Measurements from ENCODE around the gene SLC35F6.
A peak's percentile ranks its signal among the peaks of the same experiment; 100 is the strongest.
"Not testable (repeated sequence)": the region's sequence is repeated elsewhere in the genome, so short reads cannot be mapped to it uniquely, and the experiment has no call there.

The SLC35F6 gene

GRCh38 chr2:26731714-26732113 lies 32.4 kb upstream of the SLC35F6 start:
- no peak for DNase-seq

GRCh38 chr2:26732446-26732845 lies 31.6 kb upstream of the SLC35F6 start:
- no peak for DNase-seq

- no peak for DNase-seq
These were observed 30.7 kb upstream of the SLC35F6 start for GRCh38 chr2:26733413-26733812.

- DNase-seq, result no peak
These were observed 29.0 kb upstream of the SLC35F6 start for GRCh38 chr2:26735097-26735496.

- DNase-seq, result no peak
These were observed 28.0 kb upstream of the SLC35F6 start for GRCh38 chr2:26735883-26736588.

- no peak for DNase-seq
These were observed 26.9 kb upstream of the SLC35F6 start for GRCh38 chr2:26737221-26737620.

- DNase-seq, result no peak
These were observed 25.6 kb upstream of the SLC35F6 start for GRCh38 chr2:26738481-26738880.

GRCh38 chr2:26739514-26739913 lies 24.6 kb upstream of the SLC35F6 start:
- no peak for DNase-seq

- DNase-seq, result no peak
These were observed 23.7 kb upstream of the SLC35F6 start for GRCh38 chr2:26740346-26740745.

- peak in 1 of 2 donors; percentile 23 for DNase-seq
These were observed 23.2 kb upstream of the SLC35F6 start for GRCh38 chr2:26740890-26741302.

- no peak for DNase-seq
These were observed 21.9 kb upstream of the SLC35F6 start for GRCh38 chr2:26742048-26742770.

GRCh38 chr2:26743852-26744251 lies 20.2 kb upstream of the SLC35F6 start:
- no peak for DNase-seq

GRCh38 chr2:26744953-26745352 lies 19.1 kb upstream of the SLC35F6 start:
- DNase-seq, result no peak

GRCh38 chr2:26745609-26746327 lies 18.3 kb upstream of the SLC35F6 start:
- DNase-seq, result peak; percentile 65 to 69

- DNase-seq, result no peak
These were observed 17.1 kb upstream of the SLC35F6 start for GRCh38 chr2:26746934-26747333.

- not testable (repeated sequence) for DNase-seq
These were observed 14.2 kb upstream of the SLC35F6 start for GRCh38 chr2:26749787-26750420.

- not testable (repeated sequence) for DNase-seq
These were observed 13.6 kb upstream of the SLC35F6 start for GRCh38 chr2:26750467-26750866.

- no peak for DNase-seq
These were observed 11.4 kb upstream of the SLC35F6 start for GRCh38 chr2:26752656-26753055.

GRCh38 chr2:26754539-26754938 lies 9.5 kb upstream of the SLC35F6 start:
- no peak for DNase-seq

- DNase-seq, result no peak
These were observed 9.0 kb upstream of the SLC35F6 start for GRCh38 chr2:26754972-26755670.

- no peak for DNase-seq
These were observed 7.7 kb upstream of the SLC35F6 start for GRCh38 chr2:26756337-26756736.
